ENCODE data around the gene MBIP. TPM values are rescaled to one million over a fixed set of nuclear protein-coding genes. Genes with fewer than 3 reads are reported as not detected.

MBIP gene
- total RNA-seq, 2 experiments from 2014 or later: 77.9 to 78.9 TPM

DNA sequence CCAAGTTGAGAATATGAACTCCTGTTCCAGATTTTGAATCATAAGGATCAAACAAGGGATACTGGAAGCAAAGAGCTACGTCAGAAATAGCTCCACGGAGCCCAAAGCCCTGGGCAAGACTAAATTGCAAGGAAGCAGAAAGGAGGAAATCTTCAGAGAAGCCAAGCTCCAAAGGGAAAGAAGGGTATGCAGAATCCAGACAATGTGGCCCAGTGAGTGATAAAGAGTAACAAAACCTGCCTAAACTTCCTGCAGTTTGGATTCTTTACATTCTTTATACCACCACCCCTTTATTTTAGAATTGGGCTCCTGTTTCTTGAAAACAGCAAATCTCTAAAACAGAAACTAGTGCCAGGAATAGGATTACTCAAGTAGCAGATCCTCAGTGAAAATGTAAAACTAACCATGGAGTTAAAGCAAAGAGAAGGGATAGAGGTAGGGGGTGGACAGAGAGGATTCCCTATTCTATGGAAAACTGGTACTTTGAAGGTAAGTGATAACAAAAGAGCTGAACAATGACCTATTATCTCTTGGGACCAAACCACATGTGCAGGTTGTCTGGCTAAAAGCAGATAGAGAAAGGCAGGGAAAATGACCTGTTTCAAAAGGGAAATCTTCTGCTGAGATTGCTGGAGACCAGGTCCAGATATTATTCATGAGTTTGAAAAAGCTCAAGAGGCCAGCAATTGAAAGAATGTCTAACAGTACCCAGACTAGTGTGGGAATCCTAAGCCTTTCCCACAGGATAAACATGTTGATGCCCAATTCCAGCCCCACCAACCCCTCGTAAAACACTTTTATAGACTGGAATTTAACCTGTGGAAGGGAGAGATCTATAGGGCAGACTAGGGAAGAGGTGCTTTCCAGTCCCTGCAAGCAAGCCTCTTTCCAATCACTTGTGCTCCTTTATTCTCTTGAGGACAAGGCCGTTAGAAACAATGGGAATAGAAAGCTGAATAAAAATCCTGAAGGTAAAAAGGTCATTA is 24.5 kb downstream of the MBIP start:
- Histone ChIP-seq H3K27me3 (ENCODE audit: control insufficient read depth in 1 of 2, insufficient read depth in 2 of 2, low read length in 2 of 2) (no peaks in the 10 kb centered on the region), H3K27ac (ENCODE audit: low read depth in 1 of 2, low read length in 2 of 2) (no peak overlapping the region), H3K36me3 (ENCODE audit: insufficient read depth, low read length) (peaks cover 25% of the 10 kb centered on the region), H3K4me1 (ENCODE audit: insufficient read depth, low read length) (no peaks in the 10 kb centered on the region), H3K4me3 (ENCODE audit: low read length) (no peak overlapping the region), H3K9me3 (ENCODE audit: control insufficient read depth in 1 of 2, insufficient read depth in 1 of 2, low read length in 2 of 2) (no peaks in the 10 kb centered on the region)
- ChIA-PET POLR2A (no interaction called here), CTCF (no interaction called here)
- Mint-ChIP-seq H3K36me3 (ENCODE audit: low read depth) (peaks cover 43% of the 10 kb centered on the region), H3K4me1 (ENCODE audit: low read depth) (no peaks in the 10 kb centered on the region), H3K4me3 (no peak overlapping the region), H3K27ac (no peak overlapping the region), H3K27me3 (no peaks in the 10 kb centered on the region), H3K9me3 (no peaks in the 10 kb centered on the region)
- no peak for ATAC-seq (ENCODE audit: poor library complexity)
- DNase-seq: no peak
- TF ChIP-seq, protein P1, sequence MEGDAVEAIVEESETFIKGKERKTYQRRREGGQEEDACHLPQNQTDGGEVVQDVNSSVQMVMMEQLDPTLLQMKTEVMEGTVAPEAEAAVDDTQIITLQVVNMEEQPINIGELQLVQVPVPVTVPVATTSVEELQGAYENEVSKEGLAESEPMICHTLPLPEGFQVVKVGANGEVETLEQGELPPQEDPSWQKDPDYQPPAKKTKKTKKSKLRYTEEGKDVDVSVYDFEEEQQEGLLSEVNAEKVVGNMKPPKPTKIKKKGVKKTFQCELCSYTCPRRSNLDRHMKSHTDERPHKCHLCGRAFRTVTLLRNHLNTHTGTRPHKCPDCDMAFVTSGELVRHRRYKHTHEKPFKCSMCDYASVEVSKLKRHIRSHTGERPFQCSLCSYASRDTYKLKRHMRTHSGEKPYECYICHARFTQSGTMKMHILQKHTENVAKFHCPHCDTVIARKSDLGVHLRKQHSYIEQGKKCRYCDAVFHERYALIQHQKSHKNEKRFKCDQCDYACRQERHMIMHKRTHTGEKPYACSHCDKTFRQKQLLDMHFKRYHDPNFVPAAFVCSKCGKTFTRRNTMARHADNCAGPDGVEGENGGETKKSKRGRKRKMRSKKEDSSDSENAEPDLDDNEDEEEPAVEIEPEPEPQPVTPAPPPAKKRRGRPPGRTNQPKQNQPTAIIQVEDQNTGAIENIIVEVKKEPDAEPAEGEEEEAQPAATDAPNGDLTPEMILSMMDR (IDR thresholded peaks at IDR 0.05): no peak
- intact Hi-C loops (cut with DNase I, micrococcal nuclease): no loop called here

DNA sequence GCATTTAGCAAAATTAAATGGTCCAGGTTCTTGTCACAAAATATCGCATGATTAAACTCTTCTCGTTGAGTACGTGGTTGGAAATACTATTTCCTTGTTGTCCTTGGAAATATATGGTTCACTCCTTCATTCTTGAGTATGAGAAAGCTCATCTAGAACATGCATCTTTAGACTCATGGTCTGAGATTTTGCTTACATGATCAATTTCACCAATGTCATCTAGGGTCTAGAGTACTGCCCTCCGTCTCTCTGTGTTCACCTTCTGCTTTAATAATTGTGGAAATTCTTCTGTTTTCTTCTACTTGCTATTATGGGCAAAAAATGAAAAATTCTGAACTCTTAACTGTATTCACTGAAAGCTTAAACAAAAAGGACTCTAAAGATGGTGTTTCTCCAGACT is 25.9 kb downstream of the MBIP start:
- H3K9me3 Mint-ChIP-seq: no peaks in the 10 kb centered on the region
- peaks cover 20% of the 10 kb centered on the region for H3K36me3 ChIP-seq (ENCODE audit: insufficient read depth, low read length)
- POLR2A ChIA-PET: no interaction called here
- H3K4me3 ChIP-seq (ENCODE audit: low read length): no peak overlapping the region
- no peaks in the 10 kb centered on the region for H3K4me1 Mint-ChIP-seq (ENCODE audit: low read depth)
- H3K27ac ChIP-seq (ENCODE audit: low read depth in 1 of 2, low read length in 2 of 2): no peak overlapping the region
- ATAC-seq (ENCODE audit: poor library complexity): no peak
- no peak overlapping the region for H3K27ac Mint-ChIP-seq
- TF ChIP-seq, protein P1 (IDR thresholded peaks at IDR 0.05): no peak
- intact Hi-C loops (cut with DNase I, micrococcal nuclease): no loop called here
- no peaks in the 10 kb centered on the region for H3K27me3 Mint-ChIP-seq
- no peak for DNase-seq
- no peaks in the 10 kb centered on the region for H3K4me1 ChIP-seq (ENCODE audit: insufficient read depth, low read length)
- H3K4me3 Mint-ChIP-seq: no peak overlapping the region
- CTCF ChIA-PET: no interaction called here
- H3K9me3 ChIP-seq (ENCODE audit: control insufficient read depth in 1 of 2, insufficient read depth in 1 of 2, low read length in 2 of 2): no peaks in the 10 kb centered on the region
- H3K27me3 ChIP-seq (ENCODE audit: control insufficient read depth in 1 of 2, insufficient read depth in 2 of 2, low read length in 2 of 2): no peaks in the 10 kb centered on the region
- H3K36me3 Mint-ChIP-seq (ENCODE audit: low read depth): peaks cover 31% of the 10 kb centered on the region

DNA sequence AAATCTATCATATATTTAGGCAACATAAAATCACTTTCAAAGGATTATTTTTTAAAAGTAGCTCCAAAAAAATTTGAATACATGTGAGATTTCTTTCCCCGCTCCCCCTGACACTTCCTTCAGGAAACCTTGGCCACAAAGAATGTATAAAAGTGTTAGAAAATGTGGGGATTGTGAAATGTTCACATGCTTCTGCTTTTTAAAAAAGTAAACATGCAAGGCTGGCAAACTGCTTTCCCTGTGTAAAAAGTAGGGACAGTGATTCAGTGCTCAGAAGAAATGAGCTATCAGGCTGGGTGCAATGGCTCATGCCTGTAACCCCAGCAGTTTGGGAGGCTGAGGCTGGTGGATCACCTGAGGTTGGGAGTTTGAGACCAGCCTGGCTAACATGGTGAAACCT is 26.6 kb downstream of the MBIP start:
- Mint-ChIP-seq H3K27ac (no peak overlapping the region), H3K36me3 (ENCODE audit: low read depth) (peaks cover 24% of the 10 kb centered on the region), H3K27me3 (no peaks in the 10 kb centered on the region), H3K9me3 (no peaks in the 10 kb centered on the region), H3K4me1 (ENCODE audit: low read depth) (no peaks in the 10 kb centered on the region), H3K4me3 (no peak overlapping the region)
- Histone ChIP-seq H3K4me3 (ENCODE audit: low read length) (no peak overlapping the region), H3K9me3 (ENCODE audit: control insufficient read depth in 1 of 2, insufficient read depth in 1 of 2, low read length in 2 of 2) (no peaks in the 10 kb centered on the region), H3K4me1 (ENCODE audit: insufficient read depth, low read length) (no peaks in the 10 kb centered on the region), H3K36me3 (ENCODE audit: insufficient read depth, low read length) (peaks cover 16% of the 10 kb centered on the region), H3K27me3 (ENCODE audit: control insufficient read depth in 1 of 2, insufficient read depth in 2 of 2, low read length in 2 of 2) (no peaks in the 10 kb centered on the region), H3K27ac (ENCODE audit: low read depth in 1 of 2, low read length in 2 of 2) (no peak overlapping the region)
- TF ChIP-seq, protein P1 (IDR thresholded peaks at IDR 0.05): no peak
- ATAC-seq (ENCODE audit: poor library complexity) (no peak), DNase-seq (peak in 2 of 14 experiments; percentile 16 to 22)
- intact Hi-C loops (cut with DNase I, micrococcal nuclease): no loop called here
- CTCF ChIA-PET: no interaction called here
- POLR2A ChIA-PET: no interaction called here
